G401.6 (cell line): ENCODE data around the gene WDTC1.

Experiments used
- FAIRE-seq: peaks from 2 replicates; lab custom pipeline; 2012; peaks lifted over from hg19 to GRCh38; lab: Jason Lieb, UNC

WDTC1 gene

DNA sequence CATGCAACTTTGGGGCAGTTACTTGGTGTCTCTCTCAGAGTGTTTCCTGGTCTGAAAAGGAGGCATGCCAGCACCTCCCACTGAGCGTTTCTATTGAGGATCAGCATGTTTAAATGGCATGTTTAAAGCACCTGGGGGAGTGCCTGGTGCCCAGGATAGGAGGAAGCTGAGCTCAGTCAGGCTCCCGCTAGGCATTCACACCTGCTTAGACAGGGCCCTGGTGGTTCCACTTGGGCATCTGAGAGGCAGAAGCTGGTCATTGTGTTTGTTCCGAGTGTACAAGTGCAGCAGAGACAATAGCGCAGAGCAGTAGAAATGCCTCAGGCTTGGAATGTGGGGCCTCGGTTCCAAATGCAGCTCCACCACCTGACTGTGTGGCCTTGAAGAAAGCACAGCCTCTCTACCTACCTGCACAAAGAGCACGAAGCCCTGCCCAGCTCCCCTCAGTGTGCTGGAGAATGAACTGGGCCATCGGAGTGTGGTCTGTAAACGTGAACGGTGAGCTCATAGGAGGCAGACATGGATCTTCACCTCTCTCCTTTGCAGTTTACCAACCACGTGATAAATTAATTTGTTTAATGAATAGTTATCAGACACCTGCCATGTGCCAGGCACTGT is 67.3 kb downstream of the WDTC1 start:
- no peak for FAIRE-seq

DNA sequence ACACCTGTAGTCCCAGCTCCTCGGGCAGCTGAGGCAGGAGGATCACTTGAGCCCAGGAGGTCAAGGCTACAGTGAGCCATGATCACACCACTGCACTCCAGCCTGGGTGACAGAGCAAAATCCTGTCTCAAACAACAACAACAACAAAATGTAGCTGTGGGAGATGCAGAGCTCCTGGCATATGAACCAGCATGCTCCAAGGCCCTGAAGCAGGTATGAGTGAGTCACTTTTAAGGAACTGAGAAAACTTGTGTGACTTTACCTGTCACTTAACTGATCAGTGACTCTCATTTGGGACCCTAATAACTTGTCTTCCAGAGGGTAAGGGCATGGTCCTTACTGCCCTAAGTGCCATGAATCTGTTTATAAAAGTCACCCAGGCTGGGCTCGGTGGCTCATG is 68.2 kb downstream of the WDTC1 start:
- FAIRE-seq, result no peak

DNA sequence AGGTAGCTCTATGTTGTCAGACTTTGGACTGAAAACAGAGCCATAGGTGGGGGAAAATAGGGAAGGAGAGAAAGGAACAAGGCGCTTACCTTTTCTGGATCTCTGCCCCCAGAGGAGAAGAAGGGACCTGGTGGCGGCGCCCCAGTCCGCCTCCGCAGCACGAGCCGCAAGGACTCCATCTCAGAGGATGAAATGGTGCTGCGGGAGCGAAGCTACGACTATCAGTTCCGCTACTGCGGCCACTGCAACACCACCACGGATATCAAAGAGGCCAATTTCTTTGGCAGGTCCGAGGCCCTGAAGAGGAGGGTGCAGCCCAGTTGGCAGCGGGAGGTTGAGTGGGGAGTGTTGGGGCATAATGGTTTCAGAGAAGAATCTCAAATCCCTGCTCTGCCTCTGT is 69.1 kb downstream of the WDTC1 start:
- FAIRE-seq, result no peak

DNA sequence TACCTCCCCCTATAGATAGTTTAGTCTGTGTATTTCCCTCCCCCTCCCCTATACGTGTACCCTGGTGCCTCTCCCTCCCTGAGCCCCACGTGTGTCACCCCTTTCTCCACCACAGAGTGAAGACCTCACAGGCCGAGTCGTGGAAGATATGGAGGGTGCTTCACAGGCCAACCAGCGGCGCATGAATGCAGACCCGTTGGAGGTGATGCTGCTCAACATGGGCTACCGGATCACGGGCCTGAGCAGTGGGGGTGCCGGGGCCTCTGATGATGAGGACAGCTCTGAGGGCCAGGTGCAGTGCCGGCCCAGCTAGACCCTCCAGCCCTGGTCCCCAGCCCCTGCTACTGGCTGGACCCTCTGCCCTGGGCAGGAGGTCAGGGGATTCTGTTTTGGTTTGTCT is 71.6 kb downstream of the WDTC1 start:
- FAIRE-seq, result no peak

DNA sequence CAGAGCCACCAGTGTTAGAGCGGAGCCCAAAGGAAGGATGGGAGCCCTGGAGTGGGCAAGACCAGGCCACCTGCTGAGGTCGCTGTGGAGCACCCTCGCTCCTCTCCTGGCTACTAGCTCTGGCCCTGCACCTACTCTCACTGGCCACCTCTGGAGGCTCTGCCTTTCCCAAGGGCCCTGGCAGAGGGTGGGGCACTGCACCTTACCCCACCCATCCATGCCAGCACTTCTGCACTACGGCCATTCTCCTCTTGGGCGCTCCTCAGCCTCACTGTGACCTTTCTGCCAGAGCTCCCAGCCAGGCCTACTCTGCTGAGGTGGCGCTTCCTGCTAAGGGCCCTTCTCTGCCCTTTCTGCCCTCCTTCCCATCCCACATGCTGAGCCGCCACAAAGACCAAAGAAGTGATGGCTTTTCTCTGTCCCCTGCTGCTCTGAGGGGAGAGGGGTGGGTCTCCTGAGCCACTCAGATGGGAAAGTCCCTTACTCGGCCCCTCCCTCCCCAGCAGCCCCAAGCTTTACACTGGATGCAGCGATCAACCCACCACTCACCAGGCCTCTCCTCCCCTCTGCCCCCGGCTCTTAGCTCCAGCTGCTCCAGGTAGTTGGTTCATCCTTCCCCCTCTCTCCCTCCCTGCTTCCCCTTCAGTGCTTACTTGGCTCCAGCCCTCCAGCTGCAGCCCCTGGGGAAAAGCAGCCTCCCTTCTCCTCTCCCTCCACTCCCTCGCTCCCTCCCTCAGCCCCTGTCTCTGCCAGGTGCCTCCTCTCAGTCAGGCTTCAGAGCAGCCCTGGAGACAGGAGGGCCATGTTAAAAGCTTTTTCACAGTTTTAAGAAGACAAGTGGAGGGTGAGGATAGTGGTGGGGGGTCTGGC is 72.7 kb downstream of the WDTC1 start:
- no peak for FAIRE-seq

DNA sequence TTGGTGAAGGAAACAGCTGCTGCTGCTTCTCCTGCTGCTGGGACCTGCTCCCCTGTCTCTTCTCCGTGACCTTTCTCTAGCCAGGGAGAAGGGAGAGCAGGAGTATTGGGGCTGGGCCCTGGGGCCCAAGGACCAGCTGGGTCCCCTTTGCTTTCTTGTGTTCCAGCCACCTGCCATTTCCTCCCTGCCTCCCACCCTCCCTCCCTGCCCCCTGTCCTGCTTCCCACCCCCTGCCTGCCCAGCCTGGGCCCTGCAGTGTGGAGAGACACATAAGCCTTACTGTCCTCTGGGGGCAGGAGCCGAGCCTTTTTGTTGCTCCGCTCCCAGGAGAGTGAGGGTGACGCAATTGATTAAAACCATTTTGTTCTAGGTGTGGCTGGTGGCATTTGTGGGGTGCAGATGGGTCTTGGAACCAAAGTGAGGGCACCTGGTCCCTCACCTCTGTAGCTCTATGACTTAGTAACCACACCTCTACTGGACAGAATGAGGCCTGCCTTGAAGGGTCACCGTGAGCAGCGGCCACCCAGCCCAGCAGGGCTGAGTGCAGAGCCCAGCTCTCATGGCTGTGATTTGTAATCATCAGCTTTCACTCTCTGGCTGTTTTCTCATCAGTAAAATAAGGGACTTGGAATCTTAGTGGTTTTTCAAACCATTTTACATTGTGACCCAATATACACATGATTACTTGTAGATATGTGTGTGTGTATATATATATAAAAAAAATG is 73.6 kb downstream of the WDTC1 start:
- FAIRE-seq, result no peak

DNA sequence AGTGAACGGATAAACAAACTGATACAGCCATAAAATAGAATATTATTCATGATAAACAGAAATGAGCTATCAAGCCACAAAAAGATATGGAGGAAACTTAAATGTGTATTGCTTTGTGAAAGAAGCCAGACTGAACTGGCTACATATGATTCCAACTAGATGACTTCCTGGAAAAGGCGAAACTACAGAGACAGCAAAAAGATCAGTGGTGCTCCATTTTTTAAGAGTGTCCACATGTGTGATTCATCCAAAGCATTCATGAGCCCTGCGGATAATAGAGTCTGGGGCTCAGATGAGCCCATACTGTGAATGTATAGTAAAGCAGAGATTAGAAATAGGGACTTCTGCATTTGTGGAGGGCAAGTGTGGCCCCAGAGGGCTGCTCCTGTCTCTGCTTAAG is 79.7 kb downstream of the WDTC1 start:
- FAIRE-seq, result no peak

DNA sequence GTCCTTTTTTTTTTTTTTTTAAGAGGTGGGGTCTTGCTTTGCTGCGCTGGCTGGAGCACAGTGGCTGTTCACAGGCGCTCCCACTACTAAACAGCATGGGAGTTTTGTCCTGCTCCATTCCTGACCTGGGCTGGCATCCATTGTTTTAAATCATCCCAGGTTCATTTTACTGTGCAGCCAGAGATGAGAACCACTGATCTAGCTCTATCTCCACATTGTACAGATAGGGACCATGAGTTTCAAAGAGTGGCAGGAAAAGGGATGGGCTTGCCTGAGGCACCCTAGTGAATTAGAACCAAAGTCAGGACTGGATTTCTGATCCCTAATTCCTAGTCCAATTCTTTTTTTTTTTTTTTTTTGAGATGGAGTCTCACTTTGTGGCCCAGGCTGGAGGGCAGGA is 80.3 kb downstream of the WDTC1 start:
- FAIRE-seq, result no peak

DNA sequence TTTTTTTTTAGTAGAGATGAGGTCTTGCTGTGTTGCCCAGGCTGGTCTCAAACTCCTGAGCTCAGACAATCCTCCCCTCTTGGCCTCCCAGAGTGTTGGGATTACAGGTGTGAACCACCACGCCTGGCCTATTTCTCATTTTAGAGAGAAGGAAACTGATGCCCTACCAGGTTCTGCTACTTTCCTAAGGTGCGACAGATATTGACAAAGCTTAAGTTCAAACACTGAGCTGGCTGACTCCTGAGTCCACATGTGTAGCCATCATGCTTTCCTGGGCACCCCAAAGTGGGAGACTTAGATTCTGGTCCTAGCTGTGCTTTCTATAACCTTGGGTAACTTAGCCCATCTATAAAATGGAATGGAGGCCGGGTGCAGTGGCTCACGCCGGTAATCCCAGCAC is 82.4 kb downstream of the WDTC1 start:
- no peak for FAIRE-seq

DNA sequence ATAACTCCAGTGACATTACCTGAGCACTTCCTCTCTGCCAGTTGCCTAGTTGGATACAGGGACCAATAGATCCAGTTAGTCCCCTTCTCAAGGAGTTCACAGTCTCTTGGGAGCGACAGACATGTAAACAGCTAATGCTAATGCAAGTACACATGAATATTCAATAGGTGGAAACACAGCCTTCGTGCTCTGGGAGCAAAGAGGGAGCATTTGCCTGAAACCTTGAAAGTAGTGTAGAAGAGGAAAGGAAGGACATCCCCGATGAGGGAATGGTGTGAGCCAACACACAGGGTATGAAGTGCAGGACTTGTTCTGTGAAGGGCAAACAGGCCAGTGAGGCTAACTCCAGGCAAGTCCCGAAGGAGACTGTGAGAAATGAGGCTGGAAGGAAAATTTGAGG is 83.7 kb downstream of the WDTC1 start:
- no peak for FAIRE-seq

DNA sequence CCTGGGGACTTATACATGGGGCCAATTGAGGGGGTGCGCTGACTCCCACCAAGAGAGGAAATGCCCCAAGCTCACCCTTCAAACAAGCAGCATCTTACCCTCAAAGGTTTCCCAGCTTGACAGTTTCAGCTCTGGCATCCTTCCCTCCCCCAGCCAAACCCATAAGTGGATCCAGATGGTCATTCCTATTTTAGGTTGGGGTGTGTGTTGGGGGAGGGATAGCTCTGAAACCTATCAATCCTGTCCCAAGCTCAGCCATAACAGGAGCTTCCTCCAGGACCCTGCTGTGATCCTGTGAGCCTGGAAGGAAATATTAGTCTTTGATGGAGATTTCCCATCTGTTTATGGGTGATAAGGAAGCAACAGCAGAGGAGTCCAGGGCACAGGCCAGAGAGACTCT is 84.2 kb downstream of the WDTC1 start:
- FAIRE-seq, result no peak

DNA sequence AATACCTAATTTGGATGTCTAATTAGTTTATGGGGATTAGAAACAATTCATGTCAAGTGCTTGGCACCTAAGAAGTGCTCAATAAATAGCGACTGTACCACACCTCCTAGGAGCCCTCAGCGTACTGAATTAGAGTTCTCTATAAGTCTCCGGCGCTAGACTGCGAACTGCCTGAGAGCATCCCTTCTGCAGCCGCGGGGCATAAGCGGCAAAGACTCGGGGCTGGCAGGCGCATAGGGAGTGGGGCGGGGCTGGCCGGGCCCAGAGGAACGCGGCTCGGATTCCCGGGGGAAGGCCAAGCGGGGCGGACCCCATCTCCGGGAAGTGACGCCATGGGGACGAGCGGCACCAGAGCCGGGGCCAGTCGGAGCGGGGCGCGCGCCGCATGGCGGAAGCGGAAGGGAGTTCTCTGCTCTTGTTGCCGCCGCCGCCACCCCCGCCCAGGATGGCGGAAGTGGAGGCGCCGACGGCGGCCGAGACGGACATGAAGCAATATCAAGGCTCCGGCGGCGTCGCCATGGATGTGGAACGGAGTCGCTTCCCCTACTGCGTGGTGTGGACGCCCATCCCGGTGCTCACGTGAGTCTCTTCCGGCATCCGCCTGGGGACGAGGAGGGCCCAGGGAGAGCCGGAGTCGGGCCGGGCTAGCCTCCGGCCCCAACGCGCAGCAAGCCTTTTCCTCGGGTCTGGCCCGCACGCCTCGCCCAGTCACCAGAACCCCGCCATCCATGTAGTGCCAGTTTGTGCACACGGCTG is 87.6 kb downstream of the WDTC1 start, which contains the start of gene TMEM222:
TMEM222 (plus strand) TSS at position 351 of the 756 bp plus-strand sequence; CDS start at position 386, 35 bp downstream.
- FAIRE-seq, result peak; percentile 88

DNA sequence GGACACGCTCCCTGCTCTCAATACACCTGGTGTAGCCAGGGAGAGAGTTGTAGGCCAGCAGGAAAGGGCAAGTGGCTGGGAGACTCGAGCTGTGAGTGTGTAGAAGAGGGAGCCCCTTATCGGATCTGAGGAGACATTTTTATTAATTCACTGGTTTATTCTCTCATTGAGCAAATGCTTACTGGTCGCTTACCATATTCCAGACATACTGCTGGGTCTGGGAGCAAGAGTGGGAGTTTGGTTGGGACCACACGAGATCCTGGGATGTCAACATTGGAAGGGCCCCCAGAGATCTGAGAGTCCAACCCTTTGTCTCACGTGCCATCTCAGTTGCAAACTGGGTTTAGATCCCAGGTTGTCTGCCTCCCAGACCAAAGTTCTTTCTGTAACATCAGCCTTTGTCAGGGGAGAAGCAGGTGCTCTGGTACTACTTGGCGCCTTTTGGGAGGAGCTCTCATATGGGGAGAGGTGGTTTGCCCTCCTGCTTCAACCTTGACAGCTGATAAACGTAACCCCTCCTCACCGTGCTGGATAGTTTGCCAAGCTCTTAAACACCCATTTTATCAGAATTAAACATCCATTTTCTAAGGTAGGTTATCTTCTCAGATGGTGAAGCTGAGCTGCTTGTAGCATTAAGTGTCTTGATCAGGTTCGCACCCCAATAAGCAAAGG is 88.3 kb downstream of the WDTC1 start:
- no peak for FAIRE-seq

DNA sequence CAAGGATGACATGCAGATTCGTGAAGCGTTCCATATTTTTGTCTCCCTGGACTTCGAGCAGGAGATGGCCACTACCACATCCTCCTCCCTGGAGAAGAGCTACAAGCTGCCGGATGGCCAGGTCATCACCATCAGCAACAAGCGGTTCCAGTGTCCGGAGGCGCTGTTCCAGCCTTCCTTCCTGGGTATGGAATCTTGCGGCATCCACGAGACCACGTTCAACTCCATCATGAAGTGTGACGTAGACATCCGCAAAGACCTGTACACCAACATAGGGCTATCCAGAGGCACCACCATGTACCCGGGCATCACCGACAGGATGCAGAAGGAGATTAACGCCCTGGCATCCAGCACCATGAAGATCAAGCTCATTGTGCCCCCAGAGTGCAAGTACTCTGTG is 90.9 kb downstream of the WDTC1 start:
- FAIRE-seq, result no peak

DNA sequence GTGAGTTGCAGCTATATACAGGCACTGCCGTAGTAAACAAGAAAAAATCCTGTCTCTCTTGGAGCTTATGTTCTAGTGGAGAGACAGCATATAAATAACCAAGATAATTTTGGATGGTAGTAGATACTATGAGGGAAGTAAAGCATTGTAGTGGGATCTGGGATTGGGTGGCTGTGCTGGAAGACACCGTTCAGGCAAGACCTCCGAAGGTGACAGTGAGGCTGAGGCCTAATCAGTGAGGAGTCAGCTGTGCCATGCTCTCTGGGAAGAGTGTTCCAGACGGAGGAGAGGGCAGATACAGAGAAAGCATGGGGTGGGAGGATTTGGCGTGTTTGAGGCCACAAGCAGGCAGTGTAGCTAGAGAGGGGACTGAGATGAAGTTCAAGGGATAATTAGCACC is 93.5 kb downstream of the WDTC1 start:
- no peak for FAIRE-seq

DNA sequence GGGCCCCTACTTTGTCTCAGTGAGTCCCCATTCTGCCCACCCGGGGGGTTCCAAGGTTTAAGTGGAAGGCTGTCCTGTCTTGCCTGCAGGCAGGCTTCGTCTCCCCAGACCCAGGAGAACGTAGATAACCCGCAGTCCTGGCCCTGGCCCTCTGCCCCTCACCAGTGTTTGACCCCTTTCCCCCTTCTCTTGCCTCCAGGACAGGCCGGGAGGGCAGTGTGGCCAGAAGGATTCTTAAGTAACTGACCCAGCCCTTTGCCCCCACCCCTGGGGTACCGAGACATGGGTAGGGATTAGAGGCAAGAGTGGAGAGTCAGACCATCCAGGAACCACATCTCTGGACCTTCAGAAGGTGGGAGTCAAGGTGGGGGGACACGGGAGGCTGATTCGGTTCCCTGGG is 96.4 kb downstream of the WDTC1 start:
- no peak for FAIRE-seq

DNA sequence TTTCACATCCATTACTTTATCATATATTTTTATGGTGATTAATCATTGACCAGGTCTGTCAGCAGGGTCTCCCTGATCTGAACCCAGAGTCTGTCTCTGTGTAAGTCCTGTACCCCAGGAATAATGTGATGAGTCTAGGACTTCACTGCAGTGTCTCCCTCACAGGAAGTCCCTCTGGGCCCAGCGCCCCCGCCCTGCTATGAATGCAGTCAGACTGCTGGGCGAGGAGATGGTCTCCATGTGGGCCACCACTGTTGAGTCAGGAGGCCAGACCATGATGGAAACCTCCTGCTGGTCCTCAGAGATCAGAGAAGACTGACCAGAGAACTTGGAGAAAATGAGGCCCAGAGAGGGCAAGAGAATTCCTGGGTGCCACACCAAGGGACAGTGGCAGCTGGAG is 97.0 kb downstream of the WDTC1 start:
- no peak for FAIRE-seq

DNA sequence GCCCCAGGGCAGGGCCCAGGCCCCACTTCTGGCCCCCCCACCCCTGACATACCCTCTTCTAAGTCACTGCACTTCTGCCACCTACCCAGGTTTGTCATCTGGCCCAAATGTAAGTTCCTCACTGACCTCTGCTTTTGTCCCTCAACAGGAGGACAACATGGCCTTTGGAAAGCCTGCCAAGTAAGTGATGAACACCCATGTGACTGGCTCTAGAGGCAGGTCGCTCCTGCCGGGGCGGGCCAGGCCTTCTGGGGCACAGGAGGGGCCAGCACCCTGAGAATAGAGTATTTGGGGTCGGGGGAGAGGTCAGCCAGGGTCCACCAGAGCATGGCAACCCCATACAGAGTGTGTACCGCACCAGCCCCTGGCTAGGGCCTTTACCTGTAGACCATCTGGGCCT is 97.5 kb downstream of the WDTC1 start:
- FAIRE-seq, result no peak

DNA sequence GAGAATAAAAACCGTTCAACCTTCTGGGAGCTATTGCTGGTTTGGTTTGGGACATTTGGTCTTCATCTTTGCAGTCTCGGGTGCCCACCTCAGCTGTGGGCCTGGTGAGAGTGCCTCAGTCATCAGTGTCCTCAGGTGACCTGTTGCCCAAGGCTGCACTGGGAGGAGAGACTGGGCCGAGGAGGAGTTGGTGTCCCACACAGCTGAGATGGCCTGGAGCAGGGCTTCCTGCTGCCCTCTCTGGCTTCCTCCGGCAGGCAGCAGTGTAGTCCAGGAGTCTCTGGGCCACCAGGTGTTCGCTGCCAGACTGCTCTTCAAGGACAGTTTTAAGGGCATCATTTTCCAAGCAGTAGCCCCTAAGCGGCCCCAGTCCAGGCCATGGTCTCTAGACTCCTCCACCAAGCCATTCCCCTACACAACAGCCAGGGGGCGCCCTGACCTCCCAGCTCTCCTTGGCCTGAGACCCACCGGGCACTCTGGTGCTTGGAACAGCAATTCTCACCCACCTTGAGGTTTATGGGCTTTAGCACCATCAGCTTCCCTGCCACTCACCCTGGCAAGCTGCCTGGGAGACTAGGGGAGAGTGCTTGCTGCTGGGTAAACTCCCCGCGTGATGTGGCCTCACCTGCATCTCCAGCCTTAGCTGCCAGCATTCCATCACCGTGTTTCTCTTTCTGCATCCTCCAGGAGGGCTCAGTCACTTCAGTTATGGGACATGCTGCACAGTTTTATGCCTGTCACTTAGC is 98.3 kb downstream of the WDTC1 start:
- FAIRE-seq, result peak; percentile 11

DNA sequence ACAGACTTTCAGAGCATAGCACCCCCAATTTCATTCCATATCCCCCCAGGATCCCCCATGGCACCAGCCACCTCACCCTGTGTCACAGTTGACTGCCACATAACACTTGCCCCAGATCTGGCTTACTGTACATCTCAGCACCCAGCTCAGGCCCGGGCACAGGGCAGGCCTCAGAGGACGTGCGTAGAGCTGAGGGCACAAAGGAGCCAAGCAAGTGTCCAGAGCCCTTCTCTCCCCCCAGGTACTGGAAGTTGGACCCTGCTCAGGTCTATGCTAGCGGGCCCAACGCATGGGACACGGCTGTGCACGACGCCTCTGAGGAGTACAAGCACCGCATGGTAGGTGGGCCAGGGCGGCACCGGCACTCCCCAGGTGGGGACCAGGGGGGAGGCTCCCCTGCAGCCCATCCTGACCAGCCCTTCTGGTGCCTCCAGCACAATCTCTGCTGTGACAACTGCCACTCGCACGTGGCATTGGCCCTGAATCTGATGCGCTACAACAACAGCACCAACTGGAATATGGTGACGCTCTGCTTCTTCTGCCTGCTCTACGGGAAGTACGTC is 99.4 kb downstream of the WDTC1 start:
- FAIRE-seq, result no peak
